Small intestine (tissue), 7 donors: ENCODE measurements around the gene SMIM38. TPM values are rescaled to one million over a fixed set of nuclear protein-coding genes. Genes with fewer than 3 reads are reported as not detected.
A peak's percentile ranks its signal among the peaks of the same experiment; 100 is the strongest.

Experiments
- DNase-seq, 2 donors: peaks; one replicate each; pipeline versions ENCODE4 v3.0.0 to v3.0.0-alpha.2; 2013
- FAIRE-seq: peaks from 2 replicates; lab custom pipeline; 2012; peaks lifted over from hg19 to GRCh38; lab: Jason Lieb, UNC
- H3K27ac ChIP-seq, 3 donors: one replicate each; pipeline ENCODE4 v1.5.1; 2013; ENCODE audit warnings: low read length in 2 of 3, mild to moderate bottlenecking in 2 of 3, control low read depth in 1 of 3, inconsistent platforms in 1 of 3, low read depth in 1 of 3, moderate library complexity in 1 of 3
- H3K27me3 ChIP-seq, 3 donors: one replicate each; pipeline ENCODE4 v1.6.1; 2013; ENCODE audit warnings: low read length in 3 of 3, inconsistent platforms in 1 of 3; ENCODE audit not compliant: control insufficient read depth in 3 of 3, insufficient read depth in 3 of 3
- H3K36me3 ChIP-seq, 3 donors: one replicate each; pipeline ENCODE4 v1.6.1; 2013; ENCODE audit warnings: low read length in 3 of 3, inconsistent platforms in 1 of 3, low read depth in 1 of 3, mild to moderate bottlenecking in 1 of 3, moderate library complexity in 1 of 3; ENCODE audit not compliant: control insufficient read depth in 3 of 3, insufficient read depth in 2 of 3
- H3K4me1 ChIP-seq, 3 donors: one replicate each; pipeline ENCODE4 v1.6.1; 2013; ENCODE audit warnings: low read length in 2 of 3, inconsistent platforms in 1 of 3, low read depth in 1 of 3, mild to moderate bottlenecking in 1 of 3, moderate library complexity in 1 of 3; ENCODE audit not compliant: control insufficient read depth in 3 of 3, insufficient read depth in 2 of 3
- H3K4me3 ChIP-seq, 3 donors: one replicate each; pipeline ENCODE4 v1.5.1; 2013; ENCODE audit warnings: low read length in 3 of 3, control low read depth in 1 of 3, inconsistent platforms in 1 of 3, low read depth in 1 of 3, mild to moderate bottlenecking in 1 of 3, moderate library complexity in 1 of 3
- H3K9me3 ChIP-seq, 2 donors: one replicate each; pipeline ENCODE4 v1.6.1; 2013; ENCODE audit warnings: low read depth in 1 of 2, low read length in 1 of 2; ENCODE audit not compliant: control insufficient read depth in 2 of 2, insufficient read depth in 1 of 2
- WGBS, 3 donors: extraction: QIAGEN DNeasy Blood & Tissue Kit; methylation state at CpG; one replicate each; pipeline ENCODE4 v1.1.7; 2013; 5-methylcytosine and 5-hydroxymethylcytosine counted together
- polyA plus RNA-seq, 4 donors: library from polyadenylated mRNA; stranded (reverse) in 3 of 4; unstranded in 1 of 4; fragments of 200-250 nt in 3 of 4; fragments of 120-200 nt in 1 of 4; gene quantifications; one replicate each; pipeline versions ENCODE4 v1.2.1 to v1.2.3, GENCODE V29; 2013
- donor health status: healthy with polysubstance abuse.
- donor health status: control.
- donor health status: control.
- donor health status: Bipolar disorder and iron deficiency.
- donor health status: healthy.

The SMIM38 gene
- polyA plus RNA-seq, 4 donors, result 0.09 to 0.24 TPM; not detected in 2

DNA sequence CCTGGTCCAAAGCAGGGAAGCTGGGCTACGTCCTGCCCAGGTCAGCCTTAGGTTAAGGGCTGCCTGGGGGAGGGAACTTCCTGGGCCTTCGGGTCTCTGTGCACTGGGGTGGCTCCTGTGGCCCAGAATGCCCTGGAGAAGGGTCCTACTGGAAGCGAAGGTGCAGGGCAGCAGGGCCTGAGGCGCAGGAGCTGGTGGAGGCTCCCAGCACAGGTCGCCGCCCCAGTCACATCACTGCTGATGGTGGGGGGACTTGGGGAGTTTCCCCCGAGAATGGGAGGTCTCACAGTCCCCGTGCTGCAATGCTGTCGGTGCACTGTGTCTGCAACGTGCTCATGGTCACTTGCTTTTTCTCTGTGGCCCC is 815 bp upstream of the SMIM38 start:
- DNase-seq (no peak), FAIRE-seq (no peak)
- peaks cover 0 to 4% (median 0%) of the 10 kb centered on the region in 3 donors for H3K27me3 ChIP-seq
- no peak overlapping the region for H3K4me3 ChIP-seq
- peaks cover 0 to 20% (median 0%) of the 10 kb centered on the region in 3 donors for H3K4me1 ChIP-seq
- no peak overlapping the region for H3K27ac ChIP-seq
- H3K9me3 ChIP-seq, result no peaks in the 10 kb centered on the region
- WGBS, 3 donors, result 85 to 87% (median 86%) methylated on average over 9 to 10 of the region's 10 CpGs
- H3K36me3 ChIP-seq, result peaks cover 0 to 23% (median 0%) of the 10 kb centered on the region in 3 donors

DNA sequence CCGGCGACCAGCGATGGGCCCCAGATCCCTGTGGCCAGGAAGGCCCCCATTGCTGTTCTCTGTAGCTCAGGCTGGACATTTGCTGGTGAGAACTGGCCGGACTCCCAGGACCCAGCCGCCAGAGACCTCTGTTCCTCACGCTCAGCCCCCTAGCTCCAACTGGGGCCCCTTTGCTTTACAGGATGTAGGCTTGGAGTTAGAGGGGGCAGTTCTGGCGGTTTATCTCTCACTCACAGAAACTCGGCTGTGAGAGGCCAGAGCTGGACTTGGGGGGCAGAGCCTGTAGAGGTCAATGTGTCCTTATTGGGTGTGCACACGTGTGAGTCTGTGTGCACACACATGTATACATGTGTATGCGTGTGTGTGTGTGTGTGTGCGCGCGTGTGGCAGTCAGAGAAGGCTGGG is 502 bp downstream of the SMIM38 start:
- no peak overlapping the region for H3K4me3 ChIP-seq
- DNase-seq (no peak), FAIRE-seq (no peak)
- no peaks in the 10 kb centered on the region for H3K9me3 ChIP-seq
- peak overlapping the region in 1 of 3 donors; percentile 65 for H3K27ac ChIP-seq
- 81 to 86% (median 82%) methylated on average over 13 of the region's 13 CpGs for WGBS, 3 donors
- peaks cover 0 to 23% (median 0%) of the 10 kb centered on the region in 3 donors for H3K36me3 ChIP-seq
- H3K27me3 ChIP-seq, result peaks cover 0 to 4% (median 0%) of the 10 kb centered on the region in 3 donors
- peaks cover 0 to 20% (median 0%) of the 10 kb centered on the region in 3 donors for H3K4me1 ChIP-seq

DNA sequence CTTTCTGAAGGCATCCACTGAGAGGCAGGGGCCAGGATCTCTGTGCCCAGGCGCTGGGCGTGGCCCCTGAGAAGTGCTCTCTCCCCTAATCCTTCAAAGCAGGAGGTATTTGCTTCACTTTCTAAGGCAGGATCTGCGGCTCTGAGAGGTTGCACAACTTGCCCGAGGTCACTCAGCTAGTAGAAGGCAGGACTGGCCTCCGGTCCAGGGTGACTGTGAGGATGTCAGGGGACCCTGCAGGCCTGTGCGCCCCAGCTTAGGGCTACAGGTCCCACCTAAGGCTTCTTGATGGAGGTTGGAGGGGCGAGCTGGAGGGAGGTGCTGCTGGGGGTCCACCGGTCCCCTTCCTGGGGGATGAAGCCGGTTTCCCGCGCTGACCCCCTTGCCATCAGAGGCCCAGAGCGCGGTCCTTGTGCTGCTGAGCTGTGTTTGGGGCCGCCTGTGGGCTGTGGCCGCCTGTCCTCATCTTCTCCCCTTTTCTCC is 979 bp downstream of the SMIM38 start:
- 62 to 77% (median 77%) methylated on average over 8 to 15 of the region's 15 CpGs for WGBS, 3 donors
- Histone ChIP-seq H3K4me1 (peaks cover 0 to 20% (median 0%) of the 10 kb centered on the region in 3 donors), H3K27me3 (peaks cover 0 to 4% (median 0%) of the 10 kb centered on the region in 3 donors), H3K4me3 (no peak overlapping the region), H3K9me3 (no peaks in the 10 kb centered on the region), H3K36me3 (peaks cover 0 to 23% (median 0%) of the 10 kb centered on the region in 3 donors), H3K27ac (peak overlapping the region in 1 of 3 donors; percentile 65)
- DNase-seq (peak in 1 of 2 donors; percentile 21), FAIRE-seq (no peak)

DNA sequence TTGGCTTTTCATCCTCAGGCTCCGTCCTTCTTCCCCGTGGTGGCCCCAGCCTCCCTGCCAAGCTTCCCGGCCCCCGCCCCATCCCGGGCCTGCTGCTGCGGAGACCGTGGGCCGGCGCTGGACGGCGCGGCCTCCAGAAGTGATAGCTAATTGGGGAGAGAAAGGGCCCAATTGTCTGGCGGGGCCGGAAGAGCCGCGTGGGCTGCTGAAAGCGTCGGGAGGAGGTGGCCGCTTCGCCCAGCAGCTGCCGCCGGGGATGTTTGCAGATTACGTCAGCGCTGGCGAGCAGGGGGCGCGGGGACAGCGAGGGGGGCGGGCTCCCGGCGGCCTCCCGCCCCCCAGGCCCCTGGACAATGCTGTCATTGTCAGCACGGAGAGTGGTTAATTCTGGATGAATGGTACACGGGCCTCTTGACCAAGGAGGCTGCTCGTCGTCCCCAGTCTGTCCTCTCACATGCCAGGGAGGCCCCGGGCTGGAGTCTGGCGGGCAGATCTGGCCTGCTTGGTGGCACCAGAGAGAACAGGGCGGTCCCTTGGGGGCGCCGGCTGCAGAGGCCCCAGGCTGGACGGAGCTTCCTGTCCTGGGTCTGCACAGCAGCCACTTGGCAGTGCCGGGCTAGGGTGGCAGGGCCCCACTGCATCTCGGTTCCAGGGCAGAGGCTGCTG is 1.6 kb downstream of the SMIM38 start:
- H3K9me3 ChIP-seq, result no peaks in the 10 kb centered on the region
- peaks cover 0 to 20% (median 0%) of the 10 kb centered on the region in 3 donors for H3K4me1 ChIP-seq
- peaks cover 0 to 4% (median 0%) of the 10 kb centered on the region in 3 donors for H3K27me3 ChIP-seq
- no peak overlapping the region for H3K4me3 ChIP-seq
- peaks cover 0 to 23% (median 0%) of the 10 kb centered on the region in 3 donors for H3K36me3 ChIP-seq
- WGBS, 3 donors, result 16 to 20% (median 16%) methylated on average over 33 to 44 of the region's 44 CpGs
- peak overlapping the region in 1 of 3 donors; percentile 76 for H3K27ac ChIP-seq
- DNase-seq, result peak in 1 of 2 donors; percentile 73
- no peak for FAIRE-seq

DNA sequence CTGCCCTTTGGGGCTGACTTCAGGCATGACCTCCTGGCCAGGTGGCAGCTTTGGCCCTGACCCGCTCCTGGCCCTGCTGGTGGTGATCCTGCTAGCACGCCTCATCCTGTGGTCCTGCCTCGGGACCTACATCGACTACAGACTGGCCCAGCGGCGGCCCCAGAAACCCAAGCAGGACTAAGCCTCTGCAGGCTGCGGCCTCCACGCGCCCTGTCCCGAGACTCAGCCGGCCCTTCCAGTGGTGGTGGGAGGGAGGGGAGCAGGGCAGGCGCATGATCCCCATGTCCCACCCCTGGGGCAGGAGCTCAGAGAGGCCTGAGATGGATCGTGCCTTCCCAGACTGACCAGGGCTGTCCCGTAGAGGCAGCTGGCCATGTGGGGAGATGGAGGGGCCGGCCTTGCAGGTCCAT is 2.1 kb downstream of the SMIM38 start:
- Histone ChIP-seq H3K36me3 (peaks cover 0 to 23% (median 0%) of the 10 kb centered on the region in 3 donors), H3K9me3 (no peaks in the 10 kb centered on the region), H3K4me1 (peaks cover 0 to 20% (median 0%) of the 10 kb centered on the region in 3 donors), H3K27me3 (no peaks in the 10 kb centered on the region), H3K27ac (peak overlapping the region in 1 of 3 donors; percentile 76), H3K4me3 (no peak overlapping the region)
- 90 to 93% (median 92%) methylated on average over 15 of the region's 15 CpGs for WGBS, 3 donors
- FAIRE-seq (no peak), DNase-seq (no peak)

DNA sequence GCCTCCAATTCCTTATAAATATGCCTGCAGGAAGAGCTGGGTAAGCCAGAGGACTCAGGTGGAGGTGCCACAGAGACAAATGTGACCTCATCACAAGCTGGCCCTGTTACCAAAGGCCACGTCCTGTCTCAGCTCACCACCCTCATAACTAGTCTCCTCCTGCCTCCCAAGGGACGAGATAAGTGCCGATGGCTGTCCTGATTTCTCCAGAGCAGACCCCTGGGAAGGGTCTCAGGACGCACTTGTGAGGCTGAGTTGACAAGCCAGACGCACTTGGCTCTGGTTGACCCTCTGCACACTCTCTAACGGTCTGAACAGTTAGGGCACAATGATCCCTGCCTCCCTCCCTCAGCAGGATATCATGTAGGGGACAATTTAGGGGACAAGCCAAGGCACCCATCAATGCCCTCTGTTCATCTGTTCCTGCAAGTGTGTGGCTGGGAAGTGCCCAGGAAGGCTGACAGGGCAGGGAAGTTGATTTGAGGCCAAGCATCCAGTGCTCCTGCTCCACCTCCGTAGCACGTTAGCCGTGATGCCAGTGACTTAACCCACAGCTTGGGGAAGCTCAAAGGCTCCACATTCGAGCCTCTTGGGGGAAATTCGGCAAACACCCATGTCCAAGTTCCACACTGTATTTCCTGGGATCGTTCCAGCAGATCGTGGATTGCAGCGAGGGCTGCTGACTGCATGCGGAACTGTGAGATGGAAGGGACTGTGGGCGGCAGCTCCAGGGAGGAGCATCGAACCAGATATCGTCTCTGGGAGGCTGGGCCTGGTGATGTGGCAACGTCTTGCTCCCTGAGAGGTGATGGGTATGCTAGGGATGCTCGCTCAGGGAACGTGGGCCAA is 2.8 kb downstream of the SMIM38 start:
- FAIRE-seq (no peak), DNase-seq (no peak)
- peaks cover 0 to 23% (median 0%) of the 10 kb centered on the region in 3 donors for H3K36me3 ChIP-seq
- H3K4me3 ChIP-seq, result no peak overlapping the region
- 82 to 88% (median 85%) methylated on average over 21 of the region's 21 CpGs for WGBS, 3 donors
- no peaks in the 10 kb centered on the region for H3K27me3 ChIP-seq
- H3K9me3 ChIP-seq, result no peaks in the 10 kb centered on the region
- H3K4me1 ChIP-seq, result peaks cover 0 to 20% (median 0%) of the 10 kb centered on the region in 3 donors
- H3K27ac ChIP-seq, result no peak overlapping the region

DNA sequence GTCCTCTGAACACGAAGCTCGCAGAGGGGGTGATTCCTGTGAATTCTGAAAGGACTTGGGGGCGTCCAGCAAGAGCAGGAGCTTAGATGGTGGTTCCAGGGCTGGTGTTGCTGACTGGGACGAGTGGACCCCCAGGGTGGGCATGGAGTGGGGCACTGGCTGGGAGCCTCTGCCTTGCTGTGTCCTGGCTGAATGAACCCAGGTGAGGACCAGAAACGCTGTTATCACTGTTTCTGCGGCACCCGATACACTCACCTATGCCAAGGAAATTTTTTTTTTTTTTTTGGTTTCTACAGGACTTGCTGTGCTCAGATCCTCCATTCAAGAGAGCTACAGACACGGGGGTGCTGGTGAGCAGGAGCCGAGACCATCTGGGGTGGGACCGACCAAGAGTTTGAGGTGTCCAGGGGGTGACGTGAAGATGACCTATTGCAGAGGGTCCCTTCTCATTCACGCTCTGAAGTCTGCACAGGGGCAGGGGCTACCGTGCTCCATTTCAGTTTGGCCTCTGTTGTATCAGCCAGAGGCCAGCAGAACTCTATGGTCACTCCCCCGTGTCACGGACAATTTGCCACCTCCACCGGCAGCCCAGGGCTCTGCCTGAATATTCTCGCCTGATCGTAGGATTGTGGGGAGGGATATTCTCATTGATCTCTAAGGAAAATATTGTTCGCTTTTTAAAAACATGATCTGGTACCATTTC is 3.6 kb downstream of the SMIM38 start:
- DNase-seq (no peak), FAIRE-seq (no peak)
- no peak overlapping the region for H3K4me3 ChIP-seq
- H3K9me3 ChIP-seq, result peaks cover 0 to 2% of the 10 kb centered on the region in 2 donors
- no peaks in the 10 kb centered on the region for H3K27me3 ChIP-seq
- WGBS, 3 donors, result 87 to 94% (median 91%) methylated on average over 19 of the region's 19 CpGs
- no peak overlapping the region for H3K27ac ChIP-seq
- peaks cover 0 to 20% (median 0%) of the 10 kb centered on the region in 3 donors for H3K4me1 ChIP-seq
- peaks cover 0 to 23% (median 0%) of the 10 kb centered on the region in 3 donors for H3K36me3 ChIP-seq
